HG02678 (cell line): ENCODE measurements around the gene ZNF341.
"Not testable (repeated sequence)": the region's sequence is repeated elsewhere in the genome, so short reads cannot be mapped to it uniquely, and the experiment has no call there.

Source experiments
- ATAC-seq: cut with Tn5 transposase; IDR thresholded peaks from one replicate; pipeline ENCODE4 v1.9.1; 2021; ENCODE audit warnings: mild to moderate bottlenecking, moderate library complexity; ENCODE audit not compliant: unreplicated experiment

Gene ZNF341

GRCh38 chr20:33791959-33792597, 60.3 kb downstream of the ZNF341 start:
- ATAC-seq = no peak

GRCh38 chr20:33792598-33792989, 60.8 kb downstream of the ZNF341 start:
- not testable (repeated sequence) for ATAC-seq

GRCh38 chr20:33793011-33793931, 61.5 kb downstream of the ZNF341 start:
- no peak for ATAC-seq

GRCh38 chr20:33796263-33796906, 64.6 kb downstream of the ZNF341 start:
- no peak for ATAC-seq

GRCh38 chr20:33796907-33797544, 65.2 kb downstream of the ZNF341 start:
- no peak for ATAC-seq

- ATAC-seq = no peak
These were observed 66.6 kb downstream of the ZNF341 start for GRCh38 chr20:33798444-33798843.

GRCh38 chr20:33803921-33804337, 72.1 kb downstream of the ZNF341 start:
- ATAC-seq = no peak

GRCh38 chr20:33808388-33808787, 76.6 kb downstream of the ZNF341 start:
- ATAC-seq = no peak

GRCh38 chr20:33810259-33810658, 78.5 kb downstream of the ZNF341 start:
- ATAC-seq = no peak

GRCh38 chr20:33810885-33811775, 79.3 kb downstream of the ZNF341 start, which contains the start of gene CHMP4B:
TSS of gene CHMP4B (plus strand) at chr20:33811348. CDS start at chr20:33811469, 121 bp downstream.
- peak; percentile 94 for ATAC-seq

- peak; percentile 3 for ATAC-seq
These were observed 80.0 kb downstream of the ZNF341 start for GRCh38 chr20:33811776-33812151.

- ATAC-seq = no peak
These were observed 80.5 kb downstream of the ZNF341 start for GRCh38 chr20:33812152-33812849.

- ATAC-seq = no peak
These were observed 81.2 kb downstream of the ZNF341 start for GRCh38 chr20:33812908-33813462.

- no peak for ATAC-seq
These were observed 82.5 kb downstream of the ZNF341 start for GRCh38 chr20:33814238-33814712.

GRCh38 chr20:33815671-33816070, 83.9 kb downstream of the ZNF341 start:
- no peak for ATAC-seq

- ATAC-seq = no peak
These were observed 84.4 kb downstream of the ZNF341 start for GRCh38 chr20:33816191-33816590.

GRCh38 chr20:33817411-33817810, 85.6 kb downstream of the ZNF341 start:
- ATAC-seq = no peak

GRCh38 chr20:33819456-33819855, 87.7 kb downstream of the ZNF341 start:
- ATAC-seq = no peak

- no peak for ATAC-seq
These were observed 88.6 kb downstream of the ZNF341 start for GRCh38 chr20:33820362-33820761.
